Central memory CD8-positive, alpha-beta T cell (primary cell): ENCODE measurements around the gene CD44.

Source experiments
- ATAC-seq: fragments of 150-1000 bp; cut with Tn5 transposase; replicated peaks from 2 replicates; pipeline ENCODE4 v1.10.0; 2022; ENCODE audit warnings: mild to moderate bottlenecking, moderate FRiP score, moderate number of reproducible peaks; ENCODE audit not compliant: poor library complexity, severe bottlenecking; ENCODE audit errors: extremely low read depth
- DNase-seq, 2 donors: peaks; one replicate each; pipeline ENCODE4 v3.0.0; 2021; ENCODE audit warnings: low spot score in 2 of 2
- H3K27ac Mint-ChIP-seq: one replicate; pipeline ENCODE4 v1.8.0; 2022; ENCODE audit warnings: low read depth, mild to moderate bottlenecking, moderate library complexity, mixed read lengths
- H3K27me3 Mint-ChIP-seq: one replicate; pipeline ENCODE4 v1.8.0; 2022; ENCODE audit warnings: mixed read lengths
- H3K36me3 Mint-ChIP-seq: one replicate; pipeline ENCODE4 v1.8.0; 2022; ENCODE audit warnings: mild to moderate bottlenecking, moderate library complexity, mixed read lengths; ENCODE audit not compliant: insufficient read depth
- H3K4me1 Mint-ChIP-seq: one replicate; pipeline ENCODE4 v1.8.0; 2022; ENCODE audit warnings: mixed read lengths
- H3K4me3 Mint-ChIP-seq: one replicate; pipeline ENCODE4 v1.8.0; 2022; ENCODE audit warnings: mild to moderate bottlenecking, moderate library complexity, mixed read lengths
- H3K9me3 Mint-ChIP-seq: one replicate; pipeline ENCODE4 v1.8.0; 2022; ENCODE audit warnings: mixed read lengths

CD44 gene

DNA sequence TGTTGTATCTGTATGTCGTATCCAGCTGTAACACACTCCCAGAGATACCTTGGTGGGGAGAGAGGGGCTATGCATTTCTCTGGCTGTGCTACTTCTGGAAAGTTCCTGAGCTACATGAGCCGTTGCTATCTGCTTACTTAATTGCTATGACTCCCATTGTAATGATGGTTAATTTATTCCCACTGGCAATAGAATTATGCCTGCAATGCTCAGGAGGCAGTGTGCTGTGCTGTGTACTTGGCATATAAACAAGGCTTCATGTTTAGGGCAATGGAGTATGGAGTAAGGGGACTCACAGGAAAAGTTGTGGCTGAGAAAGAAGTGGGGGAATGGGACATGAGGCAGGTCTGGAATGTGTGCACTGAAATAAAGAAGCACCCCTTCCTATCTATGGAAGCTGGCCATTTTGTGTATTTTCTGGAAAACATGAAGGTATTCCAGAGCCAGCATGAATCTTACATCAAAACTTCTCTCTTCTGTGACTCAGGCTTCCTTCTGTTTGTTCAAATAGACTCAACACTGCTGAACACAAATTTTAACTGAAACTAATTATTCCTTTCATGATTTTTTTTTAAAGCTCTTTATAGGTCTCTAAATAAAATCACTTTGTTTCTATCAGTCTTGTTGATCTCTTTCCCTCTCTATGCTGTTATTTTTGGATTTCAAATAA is 40.6 kb downstream of the CD44 start:
- H3K4me3 Mint-ChIP-seq, result peak overlapping the region; percentile 23

DNA sequence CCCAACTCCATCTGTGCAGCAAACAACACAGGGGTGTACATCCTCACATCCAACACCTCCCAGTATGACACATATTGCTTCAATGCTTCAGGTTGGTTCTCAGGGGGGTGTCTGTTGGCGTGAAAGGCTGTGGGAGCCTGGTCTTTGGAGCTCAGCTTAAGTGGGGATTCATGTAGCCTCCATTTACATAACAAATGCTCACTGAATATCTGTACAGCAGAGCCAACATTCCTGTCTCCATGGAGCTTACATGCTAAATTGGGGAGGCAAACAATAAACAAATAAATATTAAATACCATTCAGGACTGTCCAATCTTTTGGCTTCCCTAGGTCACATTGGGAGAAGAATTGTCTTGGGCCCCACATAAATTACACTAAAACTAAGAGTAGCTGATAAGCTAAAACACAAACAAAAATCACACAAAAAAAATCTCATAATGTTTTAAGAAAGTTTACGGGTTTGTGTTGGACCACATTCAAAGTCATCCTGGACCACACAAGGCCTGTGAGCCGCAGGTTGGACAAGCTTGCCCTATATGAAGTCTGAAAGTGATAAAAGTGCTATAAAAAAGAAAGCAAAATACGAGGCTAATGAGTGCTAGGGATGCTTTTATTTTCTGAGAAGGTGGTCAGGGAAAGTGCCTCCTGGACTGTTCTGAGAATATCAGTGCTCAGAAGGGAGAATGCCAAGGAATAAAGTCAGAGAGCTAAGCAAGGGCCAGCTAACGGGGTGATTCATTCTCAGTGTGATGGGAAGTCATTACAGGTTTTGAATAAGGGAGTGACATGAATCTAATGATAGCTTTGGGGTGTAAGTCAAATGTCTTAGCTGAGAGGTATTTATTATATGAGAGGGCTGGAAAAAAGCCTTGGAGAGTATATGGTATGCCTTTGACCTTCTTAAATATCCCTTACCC is 41.6 kb downstream of the CD44 start:
- Mint-ChIP-seq H3K27me3 (no peaks in the 10 kb centered on the region), H3K4me1 (peaks cover 86% of the 10 kb centered on the region), H3K27ac (peak overlapping the region; percentile 95), H3K4me3 (peak overlapping the region; percentile 23), H3K36me3 (peaks cover 88% of the 10 kb centered on the region), H3K9me3 (no peaks in the 10 kb centered on the region)
- ATAC-seq (no peak), DNase-seq (no peak)

More for the DNA sequence above, 40.6 kb downstream of the CD44 start:
- Mint-ChIP-seq H3K9me3 (no peaks in the 10 kb centered on the region), H3K27me3 (no peaks in the 10 kb centered on the region), H3K4me1 (peaks cover 86% of the 10 kb centered on the region), H3K36me3 (peaks cover 88% of the 10 kb centered on the region), H3K27ac (peak overlapping the region; percentile 95)
- DNase-seq, result no peak
- no peak for ATAC-seq

DNA sequence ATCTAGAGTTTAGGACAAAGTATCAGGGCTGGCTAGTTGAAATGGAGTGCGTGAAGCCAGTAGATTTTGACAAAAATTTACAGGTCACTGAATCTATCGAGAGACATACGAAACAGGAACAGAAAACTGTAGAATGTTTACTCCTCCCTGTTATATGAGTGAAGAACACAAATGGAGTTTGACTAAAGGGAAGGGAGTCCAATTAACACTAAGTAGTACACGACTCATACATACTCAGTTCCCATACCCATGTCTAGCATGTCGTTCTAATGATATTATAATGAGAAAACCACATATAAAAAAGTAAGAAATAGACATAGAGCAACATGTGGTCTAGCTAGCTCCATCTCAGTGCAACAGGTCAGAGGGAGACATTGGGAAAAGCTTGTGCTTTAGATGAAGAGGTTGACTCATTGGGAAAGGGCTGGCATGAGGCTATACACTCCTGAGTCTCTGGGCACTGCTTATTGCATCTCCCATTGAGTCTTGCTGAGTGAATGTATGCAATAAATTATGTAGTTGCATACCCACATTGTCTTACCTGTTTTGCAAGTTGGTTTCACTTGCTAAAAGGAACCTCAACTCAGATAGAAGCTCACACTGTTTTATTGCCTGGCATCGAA is 43.5 kb downstream of the CD44 start:
- H3K4me3 Mint-ChIP-seq, result peak overlapping the region; percentile 15
- no peaks in the 10 kb centered on the region for H3K27me3 Mint-ChIP-seq
- H3K9me3 Mint-ChIP-seq, result no peaks in the 10 kb centered on the region
- DNase-seq, result no peak
- peaks cover 79% of the 10 kb centered on the region for H3K4me1 Mint-ChIP-seq
- no peak for ATAC-seq
- peak overlapping the region; percentile 85 for H3K27ac Mint-ChIP-seq
- H3K36me3 Mint-ChIP-seq, result peaks cover 85% of the 10 kb centered on the region

DNA sequence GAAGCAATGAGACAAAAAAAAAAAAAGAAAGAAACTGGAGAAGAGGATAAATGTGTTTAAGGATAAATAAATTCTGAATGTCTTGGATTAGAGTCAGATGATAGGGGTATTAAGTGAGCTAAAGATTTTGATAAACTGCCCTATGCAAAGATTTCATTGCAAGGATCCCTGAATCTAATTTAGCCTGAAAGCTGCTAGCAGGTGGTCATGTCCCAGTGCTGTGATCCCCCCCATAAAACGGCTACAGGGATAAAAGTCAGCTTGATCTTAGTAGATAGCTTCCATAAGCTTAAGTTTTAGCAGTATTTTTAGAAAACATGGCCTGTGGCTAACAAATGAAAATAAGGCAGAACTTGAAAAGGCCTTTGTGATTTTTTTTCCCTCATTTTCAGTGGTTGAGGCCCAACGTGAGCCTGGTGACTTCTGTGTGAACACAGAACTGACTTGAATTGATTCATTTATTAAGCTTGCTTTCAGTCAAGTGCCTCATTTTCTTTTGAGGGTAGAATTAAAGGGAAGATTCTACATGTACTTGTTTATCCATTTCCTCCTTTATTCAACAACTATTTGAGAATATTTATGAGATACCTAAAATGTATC is 44.5 kb downstream of the CD44 start:
- DNase-seq (no peak), ATAC-seq (no peak)
- Mint-ChIP-seq H3K27ac (peak overlapping the region; percentile 85), H3K4me1 (peaks cover 69% of the 10 kb centered on the region), H3K36me3 (peaks cover 84% of the 10 kb centered on the region), H3K4me3 (no peak overlapping the region), H3K9me3 (no peaks in the 10 kb centered on the region), H3K27me3 (no peaks in the 10 kb centered on the region)

GRCh38 chr11:35185696-35186095 is 46.7 kb downstream of the CD44 start:
- Mint-ChIP-seq H3K27me3 (no peaks in the 10 kb centered on the region), H3K4me1 (peaks cover 61% of the 10 kb centered on the region), H3K4me3 (no peak overlapping the region), H3K27ac (peak overlapping the region; percentile 85), H3K9me3 (no peaks in the 10 kb centered on the region), H3K36me3 (peaks cover 83% of the 10 kb centered on the region)
- ATAC-seq, result no peak
- DNase-seq, result no peak

DNA sequence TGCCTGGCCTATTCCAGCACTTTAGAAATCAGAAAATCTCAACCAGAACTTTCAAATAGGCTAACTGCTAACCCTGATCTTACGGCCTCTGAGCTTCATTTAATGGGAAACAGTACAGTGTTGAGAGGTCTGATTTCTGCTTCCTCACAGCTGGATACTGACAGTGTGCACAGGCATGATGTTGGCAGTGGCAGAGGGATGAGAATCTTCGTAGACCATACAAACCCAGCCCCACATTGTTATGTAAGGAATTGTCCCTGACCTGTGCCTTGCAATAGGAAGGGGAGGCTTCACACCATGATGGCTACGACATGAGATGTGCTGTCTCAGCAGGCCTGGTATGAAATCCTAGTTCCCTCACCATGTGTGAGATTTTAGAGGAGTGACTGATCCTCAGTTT is 49.0 kb downstream of the CD44 start:
- Mint-ChIP-seq H3K27ac (peak overlapping the region; percentile 49), H3K27me3 (no peaks in the 10 kb centered on the region), H3K4me3 (no peak overlapping the region), H3K36me3 (peaks cover 89% of the 10 kb centered on the region), H3K4me1 (peaks cover 60% of the 10 kb centered on the region), H3K9me3 (no peaks in the 10 kb centered on the region)
- DNase-seq (no peak), ATAC-seq (no peak)

DNA sequence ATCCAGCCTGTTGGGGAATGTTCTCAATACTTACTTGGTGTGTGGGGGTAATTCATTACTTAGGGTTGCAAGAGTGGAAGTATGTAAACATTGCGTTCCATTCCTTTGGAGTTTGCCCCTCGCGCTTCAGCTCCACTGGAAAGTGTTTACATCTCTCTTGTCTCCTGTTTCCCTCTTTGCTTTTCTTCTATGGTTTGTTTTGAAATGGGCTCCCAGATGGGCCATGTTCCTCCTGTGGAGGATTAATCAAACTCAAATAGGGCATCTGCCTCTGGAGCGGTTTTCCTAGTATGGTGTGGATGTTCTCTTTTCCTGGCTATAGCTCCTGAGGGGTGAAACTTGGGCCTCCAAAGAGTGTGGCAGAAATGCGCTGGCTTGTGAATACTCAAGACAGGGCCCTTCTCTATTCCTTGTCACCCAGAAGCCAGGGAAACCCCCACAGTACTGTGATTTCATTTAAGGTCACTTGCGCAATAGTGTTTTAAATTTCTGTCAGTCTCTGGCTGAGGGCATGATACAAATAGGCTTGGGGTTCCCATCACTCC is 51.9 kb downstream of the CD44 start:
- Mint-ChIP-seq H3K9me3 (no peaks in the 10 kb centered on the region), H3K4me3 (no peak overlapping the region), H3K27me3 (no peaks in the 10 kb centered on the region), H3K4me1 (peaks cover 62% of the 10 kb centered on the region), H3K36me3 (peaks cover 90% of the 10 kb centered on the region), H3K27ac (peak overlapping the region; percentile 81)
- DNase-seq (no peak), ATAC-seq (no peak)

DNA sequence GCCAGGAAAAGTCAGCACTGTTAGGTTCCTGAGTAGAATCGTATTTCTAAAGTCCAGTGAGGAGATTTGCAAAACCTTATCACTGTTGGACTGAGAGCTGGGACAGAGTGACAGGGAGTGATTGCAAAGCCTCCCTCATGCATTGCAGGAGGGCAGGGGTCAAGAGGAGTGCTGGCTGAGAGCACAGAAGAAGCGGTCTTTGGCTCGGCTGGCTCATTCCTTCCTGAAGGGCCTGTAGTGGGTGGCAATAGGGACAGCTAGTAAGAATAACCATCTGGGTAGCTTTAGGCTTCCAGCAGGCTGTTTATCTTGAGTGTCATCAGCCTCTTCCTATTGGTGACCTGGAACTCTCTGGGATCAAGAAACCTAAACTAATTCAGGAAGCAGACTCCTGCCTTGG is 53.4 kb downstream of the CD44 start:
- Mint-ChIP-seq H3K27ac (peak overlapping the region; percentile 81), H3K4me1 (peaks cover 66% of the 10 kb centered on the region), H3K27me3 (no peaks in the 10 kb centered on the region), H3K9me3 (no peaks in the 10 kb centered on the region), H3K36me3 (peaks cover 89% of the 10 kb centered on the region), H3K4me3 (no peak overlapping the region)
- ATAC-seq (no peak), DNase-seq (no peak)

DNA sequence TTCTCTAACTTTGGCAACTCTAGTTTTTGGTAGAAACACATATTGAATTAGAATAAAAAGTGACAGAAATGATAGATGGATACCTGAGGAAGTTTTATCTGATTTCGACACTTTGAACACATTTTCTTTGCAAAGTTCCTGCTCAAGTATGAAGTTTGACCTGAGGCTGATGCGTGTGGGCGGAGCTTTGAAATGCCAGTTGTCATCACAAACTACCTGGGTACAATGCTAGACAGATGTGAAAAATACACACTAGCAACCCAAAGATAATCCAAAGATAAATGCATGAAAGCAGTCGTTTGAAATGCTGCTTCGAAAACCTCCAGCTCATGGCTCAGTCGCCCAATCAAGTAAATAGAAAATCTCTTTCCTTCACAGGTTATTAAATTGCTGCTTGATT is 54.8 kb downstream of the CD44 start:
- no peak for ATAC-seq
- Mint-ChIP-seq H3K9me3 (no peaks in the 10 kb centered on the region), H3K4me1 (peaks cover 72% of the 10 kb centered on the region), H3K27ac (peak overlapping the region; percentile 81), H3K27me3 (no peaks in the 10 kb centered on the region), H3K36me3 (peaks cover 92% of the 10 kb centered on the region), H3K4me3 (no peak overlapping the region)
- no peak for DNase-seq

DNA sequence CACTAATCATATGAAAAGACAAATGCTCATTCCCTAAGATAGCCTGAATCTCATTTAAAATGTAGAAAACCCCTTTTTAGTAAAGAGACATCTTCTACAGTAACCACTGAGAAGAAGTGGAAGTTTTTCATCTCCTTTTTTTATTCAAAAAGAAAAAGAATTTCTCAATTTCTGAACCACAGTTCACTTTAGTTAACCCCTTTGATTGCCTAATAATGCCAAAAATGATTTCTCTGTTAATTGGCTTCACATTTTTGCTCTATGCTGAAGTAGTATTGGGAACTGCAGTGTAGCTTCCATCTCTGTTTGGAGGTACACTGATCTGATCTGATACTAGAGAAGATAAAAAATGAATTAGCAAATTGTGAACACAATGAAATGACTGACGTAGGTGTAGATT is 58.3 kb downstream of the CD44 start:
- peaks cover 90% of the 10 kb centered on the region for H3K36me3 Mint-ChIP-seq
- ATAC-seq, result no peak
- H3K4me1 Mint-ChIP-seq, result peaks cover 66% of the 10 kb centered on the region
- no peaks in the 10 kb centered on the region for H3K9me3 Mint-ChIP-seq
- no peaks in the 10 kb centered on the region for H3K27me3 Mint-ChIP-seq
- no peak overlapping the region for H3K4me3 Mint-ChIP-seq
- no peak for DNase-seq
- H3K27ac Mint-ChIP-seq, result peak overlapping the region; percentile 56

DNA sequence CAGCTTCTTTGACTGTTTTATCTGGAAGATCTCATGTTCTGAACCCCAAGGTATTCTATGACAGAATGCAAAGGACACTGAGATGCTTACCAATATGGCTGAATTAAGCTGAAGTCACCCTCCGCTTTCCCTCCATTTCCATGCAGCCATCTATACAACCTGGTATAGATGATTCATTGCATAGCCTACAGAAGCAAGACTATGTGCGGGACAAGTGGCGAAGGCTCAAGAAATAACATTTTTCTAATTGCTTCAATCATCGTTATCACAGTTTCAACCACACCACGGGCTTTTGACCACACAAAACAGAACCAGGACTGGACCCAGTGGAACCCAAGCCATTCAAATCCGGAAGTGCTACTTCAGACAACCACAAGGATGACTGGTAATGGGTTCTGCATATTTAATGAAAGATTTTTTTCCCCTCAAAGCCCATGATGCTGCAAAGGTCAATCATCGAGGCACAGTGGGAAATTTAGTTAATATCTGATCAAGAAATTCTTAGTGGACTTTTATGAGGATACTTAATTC is 61.9 kb downstream of the CD44 start:
- no peak for DNase-seq
- Mint-ChIP-seq H3K27ac (peak overlapping the region; percentile 56), H3K4me3 (no peak overlapping the region), H3K4me1 (peaks cover 51% of the 10 kb centered on the region), H3K36me3 (peaks cover 88% of the 10 kb centered on the region), H3K9me3 (no peaks in the 10 kb centered on the region), H3K27me3 (no peaks in the 10 kb centered on the region)
- ATAC-seq, result no peak

DNA sequence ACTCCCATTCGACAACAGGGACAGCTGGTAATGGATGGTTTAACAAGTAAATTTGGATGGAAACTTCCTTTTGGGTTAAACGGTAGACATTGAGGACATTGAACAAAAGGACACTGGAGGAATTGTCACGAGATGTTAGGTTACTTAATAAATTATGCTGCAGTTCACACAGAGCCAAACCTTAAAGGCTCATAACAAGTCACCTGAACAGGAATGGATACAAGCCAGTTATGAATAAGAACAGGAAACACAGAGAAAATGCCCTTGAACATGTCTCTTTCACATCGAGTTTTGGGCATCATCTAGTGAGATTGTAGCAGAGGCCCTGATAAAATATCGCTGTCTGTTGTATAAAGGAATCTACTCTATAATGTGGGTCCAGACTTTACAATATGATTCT is 65.6 kb downstream of the CD44 start:
- Mint-ChIP-seq H3K27ac (peak overlapping the region; percentile 26), H3K4me3 (no peak overlapping the region), H3K36me3 (peaks cover 84% of the 10 kb centered on the region), H3K9me3 (no peaks in the 10 kb centered on the region), H3K27me3 (no peaks in the 10 kb centered on the region), H3K4me1 (peaks cover 55% of the 10 kb centered on the region)
- ATAC-seq (no peak), DNase-seq (no peak)
